Gastroesophageal sphincter (tissue), 3 donors: ENCODE data around the gene PLEKHO2.

Experiments
- CTCF ChIP-seq, 4 experiments: fragments of 200-600 bp in 2 of 4; fragments of 450-650 bp in 2 of 4; sonication (generic) in 1 of 4; IDR thresholded peaks; one replicate each; pipeline ENCODE4 v1.5.1; 2017 to 2019; ENCODE audit warnings: antibody characterized with exemption in 4 of 4, mild to moderate bottlenecking in 2 of 4, moderate library complexity in 2 of 4
- POLR2A ChIP-seq, 2 donors: fragments of 450-650 bp; IDR thresholded peaks; one replicate each; pipeline ENCODE4 v1.6.1; 2017; ENCODE audit warnings: antibody characterized with exemption in 2 of 2, mild to moderate bottlenecking in 2 of 2, moderate library complexity in 1 of 2
- POLR2AphosphoS5 ChIP-seq: sonication (generic); formaldehyde crosslinking; IDR thresholded peaks from one replicate; pipeline ENCODE4 v1.6.1; 2017; ENCODE audit warnings: antibody characterized with exemption

- TF ChIP-seq CTCF (IDR thresholded peaks at IDR 0.05) (no peak), POLR2A (IDR thresholded peaks at IDR 0.05) (peak in 1 of 2 donors; percentile 44), POLR2AphosphoS5 (no peak)
Measured at GRCh38 chr15:64911311-64912186, 69.8 kb downstream of the PLEKHO2 start, which contains the start of gene ANKDD1A.
